ENCODE data around the gene AGL. TPM values are rescaled to one million over a fixed set of nuclear protein-coding genes. Genes with fewer than 3 reads are reported as not detected.

The AGL gene
- total and polyA plus RNA-seq, 2 of the 13 experiments (the other 11 are each of a cell fraction or from before 2014, with no cell fraction given): 4.3 to 13.1 TPM

DNA sequence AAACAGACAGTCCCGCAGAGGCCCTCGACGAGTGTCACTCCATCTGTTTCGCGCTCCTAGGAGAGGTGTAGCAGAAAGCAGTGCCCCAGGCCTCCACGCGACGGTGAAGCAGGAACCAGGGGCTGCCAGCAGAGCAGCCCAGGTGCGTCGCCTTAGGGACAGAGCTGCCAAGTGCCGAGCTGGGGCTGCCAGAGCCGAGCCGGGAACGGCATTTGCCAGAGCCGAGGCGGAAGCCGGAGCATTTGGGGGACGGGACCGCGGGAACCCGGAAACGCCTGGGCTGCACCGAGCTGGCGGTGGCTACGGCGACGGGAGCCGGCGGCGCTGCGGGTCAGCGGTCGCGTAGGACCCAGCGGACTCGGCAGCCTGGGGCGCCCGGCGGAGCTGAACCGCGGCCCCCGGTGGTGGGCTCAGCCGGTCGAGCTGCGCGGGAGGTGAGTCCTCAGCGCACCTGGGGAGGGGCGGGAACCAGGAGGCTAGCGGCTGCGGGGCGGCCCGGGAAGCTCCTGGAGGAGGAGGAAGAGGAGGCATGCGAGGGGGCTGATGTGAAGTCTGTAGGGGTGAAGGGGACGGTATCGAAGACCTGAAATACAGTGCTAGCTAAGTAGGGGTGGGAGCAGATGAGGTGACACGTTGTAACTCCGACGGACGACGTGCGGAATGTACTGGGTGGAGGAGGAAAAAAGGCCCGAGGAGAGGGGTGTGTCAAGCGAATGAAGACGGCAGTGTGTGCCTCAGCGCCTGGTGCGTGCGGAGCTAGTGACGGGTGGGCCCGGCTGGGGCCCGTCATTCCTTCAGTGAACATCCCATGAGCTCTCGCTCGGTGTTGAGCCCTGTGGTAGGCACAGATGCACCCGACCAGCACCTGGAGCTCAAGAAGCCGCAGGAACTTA is 119.8 kb downstream of the AGL start, which contains the start of gene SLC35A3 (continued):
- TF ChIP-seq, protein P1, sequence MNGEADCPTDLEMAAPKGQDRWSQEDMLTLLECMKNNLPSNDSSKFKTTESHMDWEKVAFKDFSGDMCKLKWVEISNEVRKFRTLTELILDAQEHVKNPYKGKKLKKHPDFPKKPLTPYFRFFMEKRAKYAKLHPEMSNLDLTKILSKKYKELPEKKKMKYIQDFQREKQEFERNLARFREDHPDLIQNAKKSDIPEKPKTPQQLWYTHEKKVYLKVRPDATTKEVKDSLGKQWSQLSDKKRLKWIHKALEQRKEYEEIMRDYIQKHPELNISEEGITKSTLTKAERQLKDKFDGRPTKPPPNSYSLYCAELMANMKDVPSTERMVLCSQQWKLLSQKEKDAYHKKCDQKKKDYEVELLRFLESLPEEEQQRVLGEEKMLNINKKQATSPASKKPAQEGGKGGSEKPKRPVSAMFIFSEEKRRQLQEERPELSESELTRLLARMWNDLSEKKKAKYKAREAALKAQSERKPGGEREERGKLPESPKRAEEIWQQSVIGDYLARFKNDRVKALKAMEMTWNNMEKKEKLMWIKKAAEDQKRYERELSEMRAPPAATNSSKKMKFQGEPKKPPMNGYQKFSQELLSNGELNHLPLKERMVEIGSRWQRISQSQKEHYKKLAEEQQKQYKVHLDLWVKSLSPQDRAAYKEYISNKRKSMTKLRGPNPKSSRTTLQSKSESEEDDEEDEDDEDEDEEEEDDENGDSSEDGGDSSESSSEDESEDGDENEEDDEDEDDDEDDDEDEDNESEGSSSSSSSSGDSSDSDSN (CRISPR knock-in tag; IDR thresholded peaks at IDR 0.05): peak; percentile 100
- TF ChIP-seq, protein P2, sequence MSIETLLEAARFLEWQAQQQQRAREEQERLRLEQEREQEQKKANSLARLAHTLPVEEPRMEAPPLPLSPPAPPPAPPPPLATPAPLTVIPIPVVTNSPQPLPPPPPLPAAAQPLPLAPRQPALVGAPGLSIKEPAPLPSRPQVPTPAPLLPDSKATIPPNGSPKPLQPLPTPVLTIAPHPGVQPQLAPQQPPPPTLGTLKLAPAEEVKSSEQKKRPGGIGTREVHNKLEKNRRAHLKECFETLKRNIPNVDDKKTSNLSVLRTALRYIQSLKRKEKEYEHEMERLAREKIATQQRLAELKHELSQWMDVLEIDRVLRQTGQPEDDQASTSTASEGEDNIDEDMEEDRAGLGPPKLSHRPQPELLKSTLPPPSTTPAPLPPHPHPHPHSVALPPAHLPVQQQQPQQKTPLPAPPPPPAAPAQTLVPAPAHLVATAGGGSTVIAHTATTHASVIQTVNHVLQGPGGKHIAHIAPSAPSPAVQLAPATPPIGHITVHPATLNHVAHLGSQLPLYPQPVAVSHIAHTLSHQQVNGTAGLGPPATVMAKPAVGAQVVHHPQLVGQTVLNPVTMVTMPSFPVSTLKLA (IDR thresholded peaks at IDR 0.05): no peak
- TF ChIP-seq AKAP8 (CRISPR knock-in tag; IDR thresholded peaks at IDR 0.05): peak; percentile 94
- no peak for TF ChIP-seq PCBP2 (optimal IDR thresholded peaks at IDR 0.05; ENCODE audit: low read depth, low read length, poor library complexity, severe bottlenecking)
- no peak for TF ChIP-seq SP1 (IDR thresholded peaks at IDR 0.05)
- TF ChIP-seq SP1 (CRISPR knock-in tag; IDR thresholded peaks at IDR 0.05): peak; percentile 88
- peak; percentile 94 for TF ChIP-seq BORCS8-MEF2B (CRISPR knock-in tag; IDR thresholded peaks at IDR 0.05)
- TF ChIP-seq, protein P3, sequence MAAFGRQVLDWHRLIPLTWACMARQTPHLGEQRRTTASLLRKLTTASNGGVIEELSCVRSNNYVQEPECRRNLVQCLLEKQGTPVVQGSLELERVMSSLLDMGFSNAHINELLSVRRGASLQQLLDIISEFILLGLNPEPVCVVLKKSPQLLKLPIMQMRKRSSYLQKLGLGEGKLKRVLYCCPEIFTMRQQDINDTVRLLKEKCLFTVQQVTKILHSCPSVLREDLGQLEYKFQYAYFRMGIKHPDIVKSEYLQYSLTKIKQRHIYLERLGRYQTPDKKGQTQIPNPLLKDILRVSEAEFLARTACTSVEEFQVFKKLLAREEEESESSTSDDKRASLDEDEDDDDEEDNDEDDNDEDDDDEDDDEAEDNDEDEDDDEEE (CRISPR knock-in tag; IDR thresholded peaks at IDR 0.05): peak; percentile 94
- TF ChIP-seq ZNF383 (CRISPR knock-in tag; IDR thresholded peaks at IDR 0.05; ENCODE audit: borderline replicate concordance): peak; percentile 96; the same call in 1 of the 2 replicates
- TF ChIP-seq RFXAP (CRISPR knock-in tag; IDR thresholded peaks at IDR 0.05; ENCODE audit: borderline replicate concordance): peak; percentile 92
- TF ChIP-seq SP5 (CRISPR knock-in tag; IDR thresholded peaks at IDR 0.05; ENCODE audit: borderline replicate concordance, low read depth): no peak
- TF ChIP-seq ESRRA (CRISPR knock-in tag; IDR thresholded peaks at IDR 0.05; ENCODE audit: low read depth): peak; percentile 88
- peak; percentile 95; the same call in 1 of the 2 replicates for TF ChIP-seq GTF3A (CRISPR knock-in tag; conservative IDR thresholded peaks at IDR 0.05)
- TF ChIP-seq GATAD2A (CRISPR knock-in tag; IDR thresholded peaks at IDR 0.05): peak; percentile 71
- no peak for TF ChIP-seq NONO (IDR thresholded peaks at IDR 0.05)
- TF ChIP-seq NONO (CRISPR knock-in tag; conservative IDR thresholded peaks at IDR 0.05): peak; percentile 99
- TF ChIP-seq TBX2 (CRISPR knock-in tag; IDR thresholded peaks at IDR 0.05; ENCODE audit: borderline replicate concordance): peak; percentile 94
- TF ChIP-seq HDAC1 (CRISPR knock-in tag; IDR thresholded peaks at IDR 0.05): peak; percentile 100
- peak; percentile 95 for TF ChIP-seq ZNF616 (CRISPR knock-in tag; IDR thresholded peaks at IDR 0.05; ENCODE audit: low read depth)
- 0 out of 2 replicates have a peak, but pooled peaks have one; percentile 60 for TF ChIP-seq ZFP36L2 (CRISPR knock-in tag; IDR thresholded peaks at IDR 0.05)
- TF ChIP-seq, protein P4, sequence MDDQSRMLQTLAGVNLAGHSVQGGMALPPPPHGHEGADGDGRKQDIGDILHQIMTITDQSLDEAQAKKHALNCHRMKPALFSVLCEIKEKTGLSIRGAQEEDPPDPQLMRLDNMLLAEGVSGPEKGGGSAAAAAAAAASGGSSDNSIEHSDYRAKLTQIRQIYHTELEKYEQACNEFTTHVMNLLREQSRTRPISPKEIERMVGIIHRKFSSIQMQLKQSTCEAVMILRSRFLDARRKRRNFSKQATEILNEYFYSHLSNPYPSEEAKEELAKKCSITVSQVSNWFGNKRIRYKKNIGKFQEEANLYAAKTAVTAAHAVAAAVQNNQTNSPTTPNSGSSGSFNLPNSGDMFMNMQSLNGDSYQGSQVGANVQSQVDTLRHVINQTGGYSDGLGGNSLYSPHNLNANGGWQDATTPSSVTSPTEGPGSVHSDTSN (CRISPR knock-in tag; IDR thresholded peaks at IDR 0.05; ENCODE audit: borderline replicate concordance): no peak
- TF ChIP-seq ZNF543 (CRISPR knock-in tag; IDR thresholded peaks at IDR 0.05): peak; percentile 96
- TF ChIP-seq ZNF235 (CRISPR knock-in tag; IDR thresholded peaks at IDR 0.05; ENCODE audit: borderline replicate concordance): peak; percentile 95

All from HepG2 (cell line).